Lung (tissue), 12 donors: ENCODE measurements around the gene SEZ6L. TPM values are rescaled to one million over a fixed set of nuclear protein-coding genes. Genes with fewer than 3 reads are reported as not detected.

Source experiments
- ATAC-seq: fragments of 200-7000 bp; cut with Tn5 transposase; one replicate; pipeline ENCODE4 v1.9.1; 2020; ENCODE audit warnings: moderate number of reproducible peaks; ENCODE audit not compliant: insufficient read depth, low FRiP score
- DNase-seq, 3 donors: peaks; one replicate each; pipeline ENCODE4 v3.0.0-alpha.2; 2013 to 2017
- H3K27ac ChIP-seq, 2 donors: one replicate each; pipeline ENCODE4 v1.5.1; 2013; ENCODE audit warnings: mild to moderate bottlenecking in 2 of 2, moderate library complexity in 2 of 2, control low read depth in 1 of 2, inconsistent platforms in 1 of 2, low read depth in 1 of 2, low read length in 1 of 2
- H3K27me3 ChIP-seq, 3 donors: one replicate each; pipeline ENCODE4 v1.5.1; 2013; ENCODE audit warnings: low read length in 2 of 3; ENCODE audit not compliant: control insufficient read depth in 3 of 3, insufficient read depth in 3 of 3
- H3K36me3 ChIP-seq, 4 donors: one replicate each; pipeline ENCODE4 v1.5.1; 2013; ENCODE audit warnings: low read length in 4 of 4, mild to moderate bottlenecking in 1 of 4, moderate library complexity in 1 of 4; ENCODE audit not compliant: control insufficient read depth in 4 of 4, insufficient read depth in 4 of 4
- H3K4me1 ChIP-seq, 5 donors: one replicate each; pipeline ENCODE4 v1.5.1; 2013; ENCODE audit warnings: low read length in 5 of 5, mild to moderate bottlenecking in 2 of 5, moderate library complexity in 1 of 5; ENCODE audit not compliant: control insufficient read depth in 5 of 5, insufficient read depth in 5 of 5
- H3K4me3 ChIP-seq: one replicate; pipeline ENCODE4 v1.5.1; 2013; ENCODE audit warnings: mild to moderate bottlenecking, control low read depth, moderate library complexity
- H3K9ac ChIP-seq, 2 donors: one replicate each; pipeline ENCODE4 v1.5.1; 2013; ENCODE audit warnings: low read length in 2 of 2, control low read depth in 1 of 2; ENCODE audit not compliant: insufficient read depth in 1 of 2
- H3K9me3 ChIP-seq, 4 donors: one replicate each; pipeline ENCODE4 v1.5.1; 2013; ENCODE audit warnings: low read length in 3 of 4, mild to moderate bottlenecking in 1 of 4, moderate library complexity in 1 of 4; ENCODE audit not compliant: control insufficient read depth in 4 of 4, insufficient read depth in 3 of 4
- WGBS, 2 donors: extraction: QIAGEN DNeasy Blood & Tissue Kit; methylation state at CpG; one replicate each; pipeline ENCODE4 v1.1.7; 2013; 5-methylcytosine and 5-hydroxymethylcytosine counted together
- polyA plus RNA-seq, 2 donors: library from polyadenylated mRNA; stranded (reverse); fragments of 200-250 nt; gene quantifications; one replicate each; pipeline ENCODE4 v1.2.1, GENCODE V29; 2013
- total RNA-seq, 2 donors: library from RNA; depleted of rRNA in 1 of 2; stranded (reverse); fragments of >200 nt in 1 of 2; gene quantifications; one replicate each; pipeline ENCODE4 v1.2.1, GENCODE V29; 2014 to 2021
- TF ChIP-seq, protein P1 (sequence below): IDR thresholded peaks from 2 replicates; pipeline ENCODE4 v1.5.1; 2012; ENCODE audit warnings: mild to moderate bottlenecking; ENCODE audit errors: control extremely low read depth, extremely low read depth
- donor health status: control.
- donor health status: control.
- donor health status: Bipolar disorder and iron deficiency.
- donor health status: healthy.
- donor health status: DM: yes; HTN: yes; CAD: no.

SEZ6L gene
- total and polyA plus RNA-seq, 4 donors: 0.02 to 0.46 (median 0.08) TPM

GRCh38 chr22:26265909-26266308 lies 96.6 kb downstream of the SEZ6L start:
- ATAC-seq: no peak

GRCh38 chr22:26267856-26268255 lies 98.6 kb downstream of the SEZ6L start:
- 34% methylated on average over 1 of the region's 1 CpG for WGBS, 2 donors
- TF ChIP-seq, protein P1, sequence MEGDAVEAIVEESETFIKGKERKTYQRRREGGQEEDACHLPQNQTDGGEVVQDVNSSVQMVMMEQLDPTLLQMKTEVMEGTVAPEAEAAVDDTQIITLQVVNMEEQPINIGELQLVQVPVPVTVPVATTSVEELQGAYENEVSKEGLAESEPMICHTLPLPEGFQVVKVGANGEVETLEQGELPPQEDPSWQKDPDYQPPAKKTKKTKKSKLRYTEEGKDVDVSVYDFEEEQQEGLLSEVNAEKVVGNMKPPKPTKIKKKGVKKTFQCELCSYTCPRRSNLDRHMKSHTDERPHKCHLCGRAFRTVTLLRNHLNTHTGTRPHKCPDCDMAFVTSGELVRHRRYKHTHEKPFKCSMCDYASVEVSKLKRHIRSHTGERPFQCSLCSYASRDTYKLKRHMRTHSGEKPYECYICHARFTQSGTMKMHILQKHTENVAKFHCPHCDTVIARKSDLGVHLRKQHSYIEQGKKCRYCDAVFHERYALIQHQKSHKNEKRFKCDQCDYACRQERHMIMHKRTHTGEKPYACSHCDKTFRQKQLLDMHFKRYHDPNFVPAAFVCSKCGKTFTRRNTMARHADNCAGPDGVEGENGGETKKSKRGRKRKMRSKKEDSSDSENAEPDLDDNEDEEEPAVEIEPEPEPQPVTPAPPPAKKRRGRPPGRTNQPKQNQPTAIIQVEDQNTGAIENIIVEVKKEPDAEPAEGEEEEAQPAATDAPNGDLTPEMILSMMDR: no peak
- H3K27me3 ChIP-seq: peaks cover 2 to 14% (median 5%) of the 10 kb centered on the region in 3 donors
- H3K4me1 ChIP-seq: no peaks in the 10 kb centered on the region
- H3K36me3 ChIP-seq: no peaks in the 10 kb centered on the region
- DNase-seq: no peak
- no peak overlapping the region for H3K9ac ChIP-seq
- H3K9me3 ChIP-seq: no peaks in the 10 kb centered on the region
- no peak overlapping the region for H3K4me3 ChIP-seq
- ATAC-seq: no peak
- H3K27ac ChIP-seq: no peak overlapping the region

More at GRCh38 chr22:26265909-26266308, 96.6 kb downstream of the SEZ6L start:
- no peak for DNase-seq
- Histone ChIP-seq H3K36me3 (no peaks in the 10 kb centered on the region), H3K9me3 (no peaks in the 10 kb centered on the region), H3K4me3 (no peak overlapping the region), H3K27me3 (peaks cover 2 to 7% (median 5%) of the 10 kb centered on the region in 3 donors), H3K27ac (no peak overlapping the region), H3K4me1 (no peaks in the 10 kb centered on the region), H3K9ac (no peak overlapping the region)
- TF ChIP-seq, protein P1: no peak
- WGBS, 2 donors: 83 to 90% methylated on average over 6 of the region's 6 CpGs

- no peak for ATAC-seq
- no peak for DNase-seq
- Histone ChIP-seq H3K27ac (no peak overlapping the region), H3K36me3 (no peaks in the 10 kb centered on the region), H3K27me3 (peaks cover 2 to 14% (median 5%) of the 10 kb centered on the region in 3 donors), H3K4me1 (no peaks in the 10 kb centered on the region), H3K9ac (no peak overlapping the region), H3K9me3 (peaks cover 0 to 2% (median 0%) of the 10 kb centered on the region in 4 donors), H3K4me3 (no peak overlapping the region)
- 62 to 69% methylated on average over 7 of the region's 7 CpGs for WGBS, 2 donors
- TF ChIP-seq, protein P1: no peak
Observed at GRCh38 chr22:26269572-26269971, 100.3 kb downstream of the SEZ6L start.

- DNase-seq: no peak
- no peak for ATAC-seq
Observed at GRCh38 chr22:26271427-26271826, 102.2 kb downstream of the SEZ6L start.

More at GRCh38 chr22:26271427-26271826, 102.2 kb downstream of the SEZ6L start:
- no peak overlapping the region for H3K27ac ChIP-seq
- H3K36me3 ChIP-seq: no peaks in the 10 kb centered on the region
- H3K4me3 ChIP-seq: no peak overlapping the region
- H3K27me3 ChIP-seq: peaks cover 2 to 15% (median 5%) of the 10 kb centered on the region in 3 donors
- H3K9ac ChIP-seq: no peak overlapping the region
- TF ChIP-seq, protein P1: no peak
- WGBS, 2 donors: 50 to 53% methylated on average over 6 of the region's 6 CpGs
- H3K9me3 ChIP-seq: peaks cover 0 to 4% (median 0%) of the 10 kb centered on the region in 4 donors
- H3K4me1 ChIP-seq: no peaks in the 10 kb centered on the region
